Metanephros (tissue), 2 donors: ENCODE measurements around the gene RPP25. TPM values are rescaled to one million over a fixed set of nuclear protein-coding genes. Genes with fewer than 3 reads are reported as not detected.

Experiments used
- small RNA-seq: library from RNA; depleted of rRNA; stranded (forward); fragments of <200 nt; gene quantifications from one replicate; pipeline ENCODE3, GENCODE V24; 2014; ENCODE audit warnings: low replicate concordance
- total RNA-seq: library from RNA; depleted of rRNA; stranded (reverse); fragments of >200 nt; gene quantifications from one replicate; pipeline ENCODE4 v1.2.3, GENCODE V29; 2014

The RPP25 gene
- 3.0 TPM for total RNA-seq

GRCh38 chr15:74956648-74957475, at the start of gene RPP25:
TSS of gene RPP25 (minus strand) at chr15:74956772. CDS start at chr15:74956583, 189 bp downstream.

DNA sequence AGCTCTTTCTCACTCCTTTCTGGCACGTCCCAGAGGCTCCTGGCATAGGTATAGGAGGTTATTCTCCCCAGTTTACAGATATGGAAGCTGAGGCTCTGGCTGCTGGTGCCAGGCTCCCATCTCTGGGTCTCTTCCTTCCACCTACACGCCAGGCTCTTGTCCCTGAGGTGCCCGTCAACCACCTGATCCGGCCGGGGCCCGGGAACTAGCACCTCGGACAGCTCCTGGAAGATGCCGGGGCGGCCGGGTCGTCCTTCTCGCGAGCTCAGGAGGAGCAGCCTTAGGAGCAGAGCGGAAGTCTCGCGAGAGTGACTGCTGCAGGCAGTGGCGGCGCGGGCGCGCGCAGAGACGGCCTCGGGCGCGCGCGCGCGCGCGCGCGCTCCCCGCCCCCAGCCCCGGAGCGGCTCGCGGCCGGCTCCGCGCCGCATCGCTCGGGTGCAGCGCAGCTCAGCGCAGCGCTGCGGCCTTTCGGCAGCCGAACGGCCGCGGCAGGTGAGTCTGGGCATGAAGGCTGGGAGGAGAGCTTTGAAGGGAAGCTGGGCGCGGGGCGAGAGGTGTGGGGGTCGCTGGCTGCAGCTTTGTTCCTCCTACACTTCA, 38.7 kb upstream of the RPP25 start, which contains the start of gene SCAMP5:
SCAMP5 (plus strand) TSS at position 382 of the 597 bp plus-strand sequence. CDS start 16,277 bp downstream, outside the sequence.

GRCh38 chr15:74937590-74938371, 18.8 kb downstream of the RPP25 start, which contains the start of gene COX5A:
TSS of gene COX5A (minus strand) at chr15:74938073. CDS start at chr15:74938014, 59 bp downstream.

GRCh38 chr15:74906450-74907162, 50.0 kb downstream of the RPP25 start, which contains the start of gene FAM219B:
TSS of gene FAM219B (minus strand) at chr15:74906851. CDS start at chr15:74906800, 51 bp downstream.

Small RNA genes within 50 kb of the gene (small RNA-seq; reads per million reads assigned to genes)
- not detected for gene RF00019

Other genes starting within 250 kb of the RPP25 start
- not detected for gene CYP1A1, start 231.2 kb downstream of the RPP25 start, total RNA-seq
- gene CYP1A2, start 207.9 kb downstream of the RPP25 start, total RNA-seq, result not detected
- gene CSK, start 174.7 kb downstream of the RPP25 start, total RNA-seq, result 37.5 TPM
- not detected for gene LMAN1L, start 143.9 kb downstream of the RPP25 start, total RNA-seq
- gene CPLX3, start 130.1 kb downstream of the RPP25 start, total RNA-seq, result not detected
- 23.4 TPM for gene ULK3, start 113.6 kb downstream of the RPP25 start, total RNA-seq
- gene SCAMP2, start 83.4 kb downstream of the RPP25 start, total RNA-seq, result 56.7 TPM
- gene MPI, start 66.7 kb downstream of the RPP25 start, total RNA-seq, result 55.2 TPM
- 54.7 TPM for gene FAM219B, start 49.9 kb downstream of the RPP25 start, total RNA-seq
- gene COX5A, start 18.7 kb downstream of the RPP25 start, total RNA-seq, result 103 TPM
- 14.1 TPM for gene SCAMP5, start 38.8 kb upstream of the RPP25 start, total RNA-seq
- gene PPCDC, start 66.8 kb upstream of the RPP25 start, total RNA-seq, result 21.3 TPM
- gene C15orf39, start 245.1 kb upstream of the RPP25 start, total RNA-seq, result 15.1 TPM